Lung (tissue), 12 donors: ENCODE data around the gene UST. TPM values are rescaled to one million over a fixed set of nuclear protein-coding genes. Genes with fewer than 3 reads are reported as not detected.
"Not testable (repeated sequence)": the region's sequence is repeated elsewhere in the genome, so short reads cannot be mapped to it uniquely, and the experiment has no call there.

Experiments used
- ATAC-seq: fragments of 200-7000 bp; cut with Tn5 transposase; one replicate; pipeline ENCODE4 v1.9.1; 2020; ENCODE audit warnings: moderate number of reproducible peaks; ENCODE audit not compliant: insufficient read depth, low FRiP score
- DNase-seq, 3 donors: peaks; one replicate each; pipeline ENCODE4 v3.0.0-alpha.2; 2013 to 2017
- H3K27ac ChIP-seq, 2 donors: one replicate each; pipeline ENCODE4 v1.5.1; 2013; ENCODE audit warnings: mild to moderate bottlenecking in 2 of 2, moderate library complexity in 2 of 2, control low read depth in 1 of 2, inconsistent platforms in 1 of 2, low read depth in 1 of 2, low read length in 1 of 2
- H3K27me3 ChIP-seq, 3 donors: one replicate each; pipeline ENCODE4 v1.5.1; 2013; ENCODE audit warnings: low read length in 2 of 3; ENCODE audit not compliant: control insufficient read depth in 3 of 3, insufficient read depth in 3 of 3
- H3K36me3 ChIP-seq, 4 donors: one replicate each; pipeline ENCODE4 v1.5.1; 2013; ENCODE audit warnings: low read length in 4 of 4, mild to moderate bottlenecking in 1 of 4, moderate library complexity in 1 of 4; ENCODE audit not compliant: control insufficient read depth in 4 of 4, insufficient read depth in 4 of 4
- H3K4me1 ChIP-seq, 5 donors: one replicate each; pipeline ENCODE4 v1.5.1; 2013; ENCODE audit warnings: low read length in 5 of 5, mild to moderate bottlenecking in 2 of 5, moderate library complexity in 1 of 5; ENCODE audit not compliant: control insufficient read depth in 5 of 5, insufficient read depth in 5 of 5
- H3K4me3 ChIP-seq: one replicate; pipeline ENCODE4 v1.5.1; 2013; ENCODE audit warnings: mild to moderate bottlenecking, control low read depth, moderate library complexity
- H3K9ac ChIP-seq, 2 donors: one replicate each; pipeline ENCODE4 v1.5.1; 2013; ENCODE audit warnings: low read length in 2 of 2, control low read depth in 1 of 2; ENCODE audit not compliant: insufficient read depth in 1 of 2
- H3K9me3 ChIP-seq, 4 donors: one replicate each; pipeline ENCODE4 v1.5.1; 2013; ENCODE audit warnings: low read length in 3 of 4, mild to moderate bottlenecking in 1 of 4, moderate library complexity in 1 of 4; ENCODE audit not compliant: control insufficient read depth in 4 of 4, insufficient read depth in 3 of 4
- CTCF ChIP-seq: IDR thresholded peaks from 2 replicates; pipeline ENCODE4 v1.5.1; 2012; ENCODE audit warnings: mild to moderate bottlenecking; ENCODE audit errors: control extremely low read depth, extremely low read depth
- WGBS, 2 donors: extraction: QIAGEN DNeasy Blood & Tissue Kit; methylation state at CpG; one replicate each; pipeline ENCODE4 v1.1.7; 2013; 5-methylcytosine and 5-hydroxymethylcytosine counted together
- polyA plus RNA-seq, 2 donors: library from polyadenylated mRNA; stranded (reverse); fragments of 200-250 nt; gene quantifications; one replicate each; pipeline ENCODE4 v1.2.1, GENCODE V29; 2013
- total RNA-seq, 2 donors: library from RNA; depleted of rRNA in 1 of 2; stranded (reverse); fragments of >200 nt in 1 of 2; gene quantifications; one replicate each; pipeline ENCODE4 v1.2.1, GENCODE V29; 2014 to 2021
- donor health status: control.
- donor health status: control.
- donor health status: Bipolar disorder and iron deficiency.
- donor health status: healthy.
- donor health status: DM: yes; HTN: yes; CAD: no.

Gene UST
- total and polyA plus RNA-seq, 4 donors: 4.5 to 24.0 (median 7.1) TPM

GRCh38 chr6:148907573-148907972 is 160.7 kb downstream of the UST start:
- peaks cover 0 to 5% (median 1%) of the 10 kb centered on the region in 5 donors for H3K4me1 ChIP-seq
- H3K4me3 ChIP-seq: no peak overlapping the region
- H3K9me3 ChIP-seq: no peaks in the 10 kb centered on the region
- no peak overlapping the region for H3K27ac ChIP-seq
- no peaks in the 10 kb centered on the region for H3K27me3 ChIP-seq
- H3K36me3 ChIP-seq: no peaks in the 10 kb centered on the region
- ATAC-seq (no peak), DNase-seq (no peak)
- TF ChIP-seq CTCF: no peak
- no peak overlapping the region for H3K9ac ChIP-seq
- 97 to 98% methylated on average over 4 of the region's 4 CpGs for WGBS, 2 donors

GRCh38 chr6:148912252-148912651 is 165.4 kb downstream of the UST start:
- H3K4me1 ChIP-seq: peaks cover 0 to 16% (median 0%) of the 10 kb centered on the region in 5 donors

DNA sequence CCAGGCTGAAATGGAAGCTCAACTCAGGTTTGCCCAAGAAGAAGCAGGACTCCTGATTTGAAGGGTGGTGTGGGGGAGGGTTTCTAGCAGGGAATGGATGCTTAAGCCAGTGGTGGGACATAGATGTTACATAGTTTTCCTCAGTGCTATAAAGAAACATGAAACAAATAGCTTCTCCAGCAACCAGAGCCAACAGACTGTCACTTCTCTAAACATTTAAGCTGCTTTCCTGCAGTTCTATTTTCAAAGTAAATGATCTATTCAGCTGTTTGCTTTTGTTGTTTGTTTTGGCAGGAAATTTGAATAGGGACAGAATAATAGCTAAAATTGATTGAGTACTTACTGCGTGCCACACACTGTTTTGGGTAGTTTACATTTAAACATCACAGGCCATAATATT is 169.0 kb downstream of the UST start:
- Histone ChIP-seq H3K9ac (no peak overlapping the region), H3K9me3 (peaks cover 0 to 5% (median 1%) of the 10 kb centered on the region in 4 donors), H3K4me1 (peaks cover 0 to 24% (median 0%) of the 10 kb centered on the region in 5 donors), H3K36me3 (no peaks in the 10 kb centered on the region), H3K27me3 (no peaks in the 10 kb centered on the region), H3K4me3 (no peak overlapping the region), H3K27ac (no peak overlapping the region)
- 44 to 56% methylated on average over 1 of the region's 1 CpG for WGBS, 2 donors
- TF ChIP-seq CTCF: no peak
- ATAC-seq (no peak), DNase-seq (peak; percentile 71 to 95 (median 93))

More at GRCh38 chr6:148912252-148912651, 165.4 kb downstream of the UST start:
- no peak overlapping the region for H3K27ac ChIP-seq
- no peaks in the 10 kb centered on the region for H3K36me3 ChIP-seq
- DNase-seq: no peak
- H3K9me3 ChIP-seq: no peaks in the 10 kb centered on the region
- WGBS, 2 donors: 86 to 96% methylated on average over 5 of the region's 5 CpGs
- TF ChIP-seq CTCF: no peak
- H3K9ac ChIP-seq: no peak overlapping the region
- H3K4me3 ChIP-seq: no peak overlapping the region
- H3K27me3 ChIP-seq: no peaks in the 10 kb centered on the region
- ATAC-seq: no peak

DNA sequence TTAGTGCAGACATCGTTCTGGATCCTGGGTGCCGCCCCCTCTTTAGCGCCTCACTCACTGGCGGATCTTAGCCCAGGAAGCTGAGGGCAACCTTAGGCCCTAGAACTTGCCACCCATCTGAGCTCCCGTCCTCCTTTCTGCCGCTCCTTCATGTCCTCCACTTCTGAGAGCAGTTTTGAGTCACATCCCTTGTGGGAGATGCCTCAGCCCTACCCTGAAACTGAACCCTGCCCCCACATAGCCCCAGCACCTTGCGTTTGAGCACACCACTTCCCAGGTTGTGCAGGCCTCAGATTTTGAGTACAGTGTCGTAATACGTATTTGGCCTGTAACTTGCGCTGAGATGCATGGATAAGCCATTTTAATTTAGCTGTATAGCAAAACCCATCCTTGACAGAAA is 169.7 kb downstream of the UST start:
- H3K4me1 ChIP-seq: peaks cover 0 to 24% (median 0%) of the 10 kb centered on the region in 5 donors
- not testable (repeated sequence) for DNase-seq, H3K27ac ChIP-seq, H3K9ac ChIP-seq, H3K27me3 ChIP-seq, H3K9me3 ChIP-seq, ATAC-seq, H3K36me3 ChIP-seq, H3K4me3 ChIP-seq
- WGBS, 2 donors: 91 to 94% methylated on average over 10 of the region's 10 CpGs
